RPMI8226 (cell line): Measurements from ENCODE around the gene DNAH1.
A peak's percentile ranks its signal among the peaks of the same experiment; 100 is the strongest.
"Not testable (repeated sequence)": the region's sequence is repeated elsewhere in the genome, so short reads cannot be mapped to it uniquely, and the experiment has no call there.

Source experiments
- DNase-seq: peaks from one replicate; pipeline ENCODE4 v3.0.0-alpha.2; 2015

The DNAH1 gene

DNA sequence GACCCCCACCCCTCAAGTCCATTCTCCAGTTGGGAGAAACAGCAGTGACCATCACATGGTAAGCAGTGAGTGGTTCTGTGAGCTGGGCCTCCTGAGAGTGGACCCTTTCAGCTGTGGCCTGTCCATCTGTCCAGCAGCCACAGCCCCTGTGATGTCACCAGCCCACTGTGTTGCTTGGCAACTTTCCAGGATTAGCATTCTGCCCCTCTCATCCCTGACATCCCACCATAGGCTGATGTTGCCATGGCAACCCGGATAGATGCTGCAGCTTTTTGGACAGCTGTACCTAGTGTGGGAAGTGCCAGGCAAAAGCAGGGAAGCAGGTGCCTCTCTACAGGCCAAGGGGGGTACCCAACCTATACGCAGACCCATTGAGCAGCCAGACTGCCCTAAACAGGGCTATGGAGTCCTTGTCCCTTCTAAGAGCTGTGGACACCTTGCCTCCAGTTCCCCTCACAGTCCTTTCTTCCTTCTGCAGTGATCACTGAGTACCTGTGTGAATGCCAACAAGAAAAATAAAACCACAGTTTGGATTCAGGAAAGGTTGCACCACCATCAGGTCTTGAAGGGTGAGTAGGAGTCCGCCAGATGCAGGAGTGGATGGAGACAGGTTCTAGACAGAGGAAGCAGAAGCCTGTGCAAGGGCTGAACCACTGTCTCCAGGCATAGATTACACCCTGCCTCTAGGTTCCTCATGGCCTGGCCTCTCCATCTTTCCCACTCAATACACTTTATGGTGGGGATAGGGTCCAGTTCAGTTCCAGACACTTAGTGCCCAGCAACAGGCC is at the start of gene DNAH1:
Gene DNAH1, plus strand, starts transcription at position 343 of the 788 bp plus-strand sequence. CDS start 6,124 bp downstream, outside the sequence.
- DNase-seq, result no peak

DNA sequence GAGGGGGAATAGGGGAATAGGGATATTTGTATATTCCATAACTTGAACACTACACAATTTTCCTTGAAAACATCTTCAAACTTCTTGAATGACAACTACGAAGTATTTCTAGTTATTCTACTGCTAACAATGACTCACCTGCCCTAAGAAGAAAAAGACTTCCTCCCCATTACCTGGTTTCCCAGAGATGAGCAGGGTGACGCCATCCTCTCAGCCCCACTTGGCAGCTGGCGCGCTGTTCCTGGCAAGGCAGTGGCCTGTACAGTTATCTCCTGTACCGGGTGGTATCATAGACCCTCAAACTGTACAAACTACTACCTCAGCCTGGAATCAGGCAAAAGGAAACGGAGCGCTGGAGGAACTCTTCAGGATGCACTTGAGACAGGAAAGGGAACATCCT is 48.1 kb upstream of the DNAH1 start:
- DNase-seq, result no peak

DNA sequence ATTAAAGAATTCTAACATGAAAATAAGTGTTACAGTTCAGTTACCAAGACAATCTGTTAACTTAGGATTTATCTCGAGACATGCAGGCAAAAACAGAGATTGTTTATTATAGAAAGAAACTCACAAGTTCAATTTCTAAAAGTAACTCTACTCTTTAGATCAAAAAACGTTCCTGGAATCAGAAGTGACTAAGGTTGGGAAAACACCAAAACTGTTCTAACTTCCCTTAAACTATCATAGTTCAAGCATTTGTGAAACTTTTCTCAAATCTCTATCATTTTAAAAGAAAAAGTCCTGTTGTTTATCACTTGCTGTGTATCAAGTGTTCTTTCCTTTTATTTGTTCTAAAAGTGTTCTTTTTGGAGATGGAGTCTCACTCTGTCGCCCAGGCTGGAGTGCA is 46.3 kb upstream of the DNAH1 start:
- DNase-seq, result no peak

DNA sequence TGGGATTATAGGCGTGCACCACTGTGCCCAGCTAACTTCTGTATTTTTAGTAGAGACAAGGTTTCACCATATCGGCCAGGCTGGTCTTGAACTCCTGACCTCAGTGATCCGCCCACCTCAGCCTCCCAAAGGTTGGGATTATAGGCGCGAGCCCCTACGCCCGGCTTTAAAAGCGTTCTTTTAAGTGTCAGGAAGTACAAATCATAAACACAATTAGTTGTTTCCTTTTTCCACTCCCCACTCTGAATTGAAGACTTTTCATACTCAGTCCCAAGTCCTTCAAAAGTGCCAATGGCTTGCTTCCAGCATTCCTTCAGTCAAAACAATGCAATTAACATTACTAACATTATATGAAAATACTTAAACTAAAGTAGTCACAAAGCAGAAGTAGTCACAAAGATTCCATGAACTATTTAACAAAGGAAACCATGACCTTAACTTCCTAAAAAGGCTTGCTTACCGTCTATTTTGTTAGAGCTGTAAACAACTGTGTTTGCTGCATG is 45.8 kb upstream of the DNAH1 start:
- DNase-seq, result no peak

DNA sequence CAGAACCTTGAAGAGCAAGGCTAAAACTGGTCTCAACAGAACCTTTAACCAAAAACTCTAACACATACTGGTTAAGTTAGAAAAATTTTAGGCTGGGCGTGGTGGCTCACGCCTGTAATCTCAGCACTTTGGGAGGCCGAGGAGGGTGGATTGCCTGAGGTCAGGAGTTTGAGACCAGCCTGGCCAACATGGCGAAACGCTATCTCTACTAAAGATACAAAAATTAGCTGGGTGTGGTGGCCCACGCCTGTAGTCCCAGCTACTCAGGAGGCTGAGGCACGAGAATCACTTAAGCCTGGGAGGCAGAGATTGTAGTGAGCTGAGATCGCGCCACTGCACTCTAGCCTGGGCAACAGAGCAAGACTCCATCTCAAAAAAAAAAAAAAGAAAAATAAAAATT is 43.9 kb upstream of the DNAH1 start:
- not testable (repeated sequence) for DNase-seq

DNA sequence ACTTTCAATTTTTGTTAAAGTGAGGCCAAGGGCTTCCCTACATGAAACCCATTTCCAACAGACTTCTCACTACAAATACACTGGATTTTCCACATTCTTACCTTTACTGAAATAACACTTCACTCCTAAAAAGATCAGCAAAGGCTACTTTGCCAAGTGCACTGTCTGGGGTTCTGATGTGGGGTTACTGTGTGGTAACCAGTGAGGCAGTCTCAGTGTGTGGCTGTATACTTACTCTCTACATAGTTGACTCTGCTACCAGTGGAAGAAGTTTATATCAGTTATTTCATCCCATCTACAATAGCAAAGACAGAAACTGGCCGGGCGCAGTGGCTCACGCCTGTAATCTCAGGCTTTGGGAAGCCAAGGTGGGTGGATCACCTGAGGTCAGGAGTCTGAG is 43.3 kb upstream of the DNAH1 start:
- no peak for DNase-seq

DNA sequence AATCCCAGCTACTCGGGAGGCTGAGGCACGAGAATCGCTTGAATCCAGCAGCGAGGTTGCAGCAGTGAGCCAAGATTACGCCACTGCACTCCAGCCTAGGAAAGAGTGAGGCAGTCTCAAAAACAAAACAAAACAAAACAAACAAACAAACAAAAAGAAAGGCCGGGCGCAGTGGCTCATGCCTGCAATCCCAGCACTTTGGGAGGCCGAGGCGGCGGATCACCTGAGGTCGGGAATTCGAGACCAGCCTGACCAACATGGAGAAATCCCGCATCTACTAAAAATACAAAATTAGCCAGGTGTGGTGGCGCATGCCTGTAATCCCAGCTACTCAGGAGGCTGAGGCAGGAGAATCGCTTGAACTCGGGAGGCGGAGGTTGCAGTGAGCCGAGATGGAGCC is 41.3 kb upstream of the DNAH1 start:
- DNase-seq, result not testable (repeated sequence)

DNA sequence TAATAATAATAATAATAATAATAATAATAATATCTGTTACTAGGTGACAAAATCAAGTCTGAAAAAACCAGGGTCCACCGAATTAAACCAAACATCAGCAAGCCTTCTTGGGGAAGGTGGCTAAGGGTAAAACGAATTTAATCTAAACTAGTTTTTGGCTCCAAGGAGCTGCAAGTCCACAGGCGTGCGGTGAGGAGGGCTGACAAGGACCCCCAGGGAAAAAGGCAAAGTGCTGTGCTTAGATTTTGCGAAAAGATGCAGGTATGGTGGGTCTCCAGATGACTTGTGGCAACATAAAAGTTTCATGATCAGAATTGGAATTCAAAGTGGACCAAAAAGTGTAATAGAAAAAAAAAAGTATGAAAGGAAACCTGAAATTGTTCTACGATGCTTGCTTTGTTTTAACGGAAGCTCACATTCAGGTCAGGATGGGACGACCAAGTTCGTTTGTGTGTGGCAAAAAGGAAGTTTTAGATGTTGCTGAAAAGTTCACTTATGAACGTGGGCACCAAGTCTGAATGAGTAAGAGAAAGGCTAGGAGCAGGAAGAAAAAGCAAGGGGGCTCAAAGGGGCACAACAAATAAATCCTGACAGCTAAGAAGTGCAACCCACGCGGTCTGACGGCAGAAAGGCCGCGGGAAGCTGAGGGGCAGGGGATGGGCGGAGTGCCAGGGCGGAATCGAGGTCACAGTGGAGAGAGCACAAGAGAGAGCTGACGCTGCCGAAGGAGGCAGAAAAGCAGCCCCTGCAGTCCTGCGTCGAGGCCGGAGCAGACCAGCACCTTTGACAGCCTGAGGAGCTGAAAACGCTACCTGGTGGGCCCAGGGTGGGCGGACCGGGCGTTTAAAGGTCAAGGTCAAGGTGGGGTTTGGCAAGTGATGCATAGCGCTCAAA is 38.8 kb upstream of the DNAH1 start:
- DNase-seq, result peak; percentile 94

DNA sequence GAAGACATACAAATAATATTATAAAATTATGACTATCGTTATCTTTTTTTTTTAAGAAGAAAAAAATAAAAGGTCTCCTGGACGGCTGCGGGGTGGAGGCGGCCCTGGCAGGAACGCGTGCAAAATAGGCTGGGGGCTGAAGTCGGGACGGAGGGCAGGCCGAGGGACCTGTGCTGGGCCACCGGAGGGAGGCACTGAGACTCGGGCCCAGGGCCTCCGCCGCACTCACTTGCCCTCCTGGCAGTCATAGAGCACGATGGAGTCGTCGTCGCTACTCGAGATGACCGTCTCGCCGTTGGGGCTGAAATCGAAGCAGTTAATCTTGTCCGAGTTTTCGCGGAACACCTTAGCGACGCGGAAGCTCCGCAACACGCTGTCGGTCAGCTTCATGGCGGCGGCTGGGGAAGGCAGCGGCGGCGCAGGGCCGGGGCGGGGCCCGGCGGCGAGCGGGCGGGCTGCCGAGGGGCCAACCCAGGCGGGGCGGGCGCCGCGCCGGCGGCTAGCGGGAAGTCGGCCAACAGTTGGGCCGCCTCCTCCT is 38.1 kb upstream of the DNAH1 start:
- DNase-seq, result peak; percentile 69

DNA sequence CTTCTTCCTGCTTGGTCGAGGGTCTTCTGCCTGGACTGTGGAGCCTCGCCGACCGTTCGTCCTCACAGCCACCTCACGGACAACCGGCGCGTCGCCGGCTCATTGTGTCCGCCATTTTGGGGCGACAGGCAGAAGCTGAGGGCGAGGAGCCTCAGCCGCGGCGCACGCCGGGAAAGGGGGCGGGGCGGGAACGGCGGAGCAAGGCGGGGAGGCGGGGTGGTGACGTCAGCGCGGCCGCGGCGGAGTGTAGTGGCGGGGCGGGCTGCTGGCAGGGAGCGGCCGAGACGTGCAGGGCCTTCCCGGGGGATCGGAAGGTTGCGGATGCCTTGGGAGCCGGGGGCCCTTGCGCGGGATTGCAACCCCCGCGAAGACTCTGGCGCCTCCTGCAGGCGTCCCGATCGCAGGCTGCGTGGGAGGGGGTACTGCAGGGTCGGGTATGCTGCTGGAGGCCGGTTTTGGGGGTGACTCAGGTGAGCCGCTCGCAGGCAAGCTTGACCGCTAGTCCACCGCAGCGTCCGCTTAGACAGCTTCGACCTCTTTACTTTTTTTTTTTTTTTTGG is 37.5 kb upstream of the DNAH1 start, which contains the start of gene WDR82:
Gene WDR82, minus strand, starts transcription at position 140 of the 560 bp plus-strand sequence. CDS start 288 bp downstream, outside the sequence.
- DNase-seq, result peak; percentile 96

DNA sequence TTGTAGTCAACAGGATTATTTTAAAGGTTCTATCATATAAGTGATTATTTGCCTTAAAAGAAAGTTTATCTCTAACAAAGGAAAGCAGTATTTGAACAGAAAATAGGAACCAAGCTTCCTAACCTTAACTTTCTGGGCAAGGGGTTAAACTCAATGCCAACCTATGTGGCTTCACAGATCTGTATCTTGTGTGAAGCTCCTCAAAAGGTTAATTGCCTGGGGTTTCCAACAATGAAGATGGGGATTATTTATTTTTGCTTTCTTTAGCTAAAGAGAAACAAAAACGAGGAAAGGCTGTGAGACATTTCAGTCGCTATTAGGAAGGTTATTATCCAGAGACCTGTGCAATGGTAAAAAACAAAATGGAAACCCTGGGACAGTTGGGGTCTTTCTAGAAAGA is 36.5 kb upstream of the DNAH1 start:
- no peak for DNase-seq

DNA sequence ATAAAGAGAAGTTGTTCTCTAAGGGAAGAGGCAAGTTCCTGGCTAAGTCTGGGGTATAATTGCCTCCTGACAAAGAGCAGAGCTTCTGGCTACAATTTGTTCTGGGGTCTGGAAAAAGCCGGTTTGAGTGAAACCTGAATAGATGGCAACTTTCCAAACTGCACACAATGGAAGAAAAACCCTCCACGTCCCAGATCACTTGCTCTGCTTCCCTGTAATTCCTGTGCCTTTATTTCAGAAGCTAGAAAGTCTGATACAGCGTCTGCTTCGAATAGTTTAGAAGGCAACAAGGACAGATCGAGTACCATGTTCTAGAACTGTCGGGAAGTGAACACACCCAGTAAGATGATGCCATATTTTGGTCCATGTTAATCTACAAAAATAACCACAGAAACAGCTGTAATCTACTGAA is 36.1 kb upstream of the DNAH1 start:
- no peak for DNase-seq

DNA sequence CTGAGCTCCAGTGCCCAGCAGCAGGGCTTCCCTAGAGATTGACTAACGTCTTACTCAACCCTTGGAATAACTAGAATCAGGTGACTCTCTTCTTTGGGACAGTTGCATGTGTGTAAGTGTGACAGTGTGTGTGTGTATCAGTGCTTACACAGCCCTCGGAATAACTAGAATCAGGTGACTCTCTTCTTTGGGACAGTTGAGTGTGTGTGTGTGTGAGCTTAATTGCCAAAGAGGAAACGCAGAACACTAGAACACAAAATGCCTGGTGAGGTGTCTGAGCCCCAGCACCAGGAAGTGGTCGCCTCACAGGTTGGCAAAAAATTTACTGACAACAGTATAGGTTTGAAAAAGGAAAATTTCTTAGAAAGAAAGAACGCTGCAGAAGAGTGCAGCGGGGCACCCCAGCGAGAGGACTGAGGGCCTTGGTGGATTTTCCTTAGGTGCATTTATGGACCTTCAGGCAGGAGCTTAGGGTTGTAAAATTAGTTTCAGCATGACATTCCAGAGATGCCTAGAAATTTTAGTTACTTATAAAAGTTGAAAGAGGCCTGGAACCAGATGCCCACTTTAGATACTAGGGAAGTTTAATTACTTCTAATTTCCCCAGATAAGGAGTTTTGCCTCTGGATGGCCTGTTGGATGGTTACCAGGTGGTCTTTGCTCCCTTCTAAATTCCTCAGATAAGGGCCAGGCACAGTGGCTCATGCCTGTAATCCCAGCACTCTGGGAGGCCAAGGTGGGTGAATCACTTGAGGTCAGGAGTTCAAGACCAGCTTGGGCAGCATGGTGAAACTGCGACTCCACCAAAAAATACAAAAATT is 33.9 kb upstream of the DNAH1 start:
- DNase-seq, result no peak

DNA sequence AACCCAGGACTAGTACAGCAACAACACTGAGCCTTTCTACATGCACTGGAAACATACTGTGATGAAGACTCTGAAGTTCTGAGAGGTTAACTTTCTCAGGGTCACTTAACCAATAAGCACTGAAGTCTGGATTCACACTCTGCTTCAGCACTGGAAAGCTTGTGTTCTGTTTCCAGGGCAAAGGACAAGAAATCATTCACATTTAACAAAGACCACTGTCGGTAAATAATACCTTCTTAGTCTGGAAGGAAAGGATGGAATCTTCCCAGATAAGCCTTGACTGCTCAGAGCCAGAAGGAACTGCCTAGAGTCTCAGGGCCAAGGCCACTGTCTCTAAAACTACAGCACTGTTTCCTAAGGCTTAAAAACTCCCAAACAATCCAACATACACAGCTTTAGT is 32.8 kb upstream of the DNAH1 start:
- DNase-seq, result no peak

DNA sequence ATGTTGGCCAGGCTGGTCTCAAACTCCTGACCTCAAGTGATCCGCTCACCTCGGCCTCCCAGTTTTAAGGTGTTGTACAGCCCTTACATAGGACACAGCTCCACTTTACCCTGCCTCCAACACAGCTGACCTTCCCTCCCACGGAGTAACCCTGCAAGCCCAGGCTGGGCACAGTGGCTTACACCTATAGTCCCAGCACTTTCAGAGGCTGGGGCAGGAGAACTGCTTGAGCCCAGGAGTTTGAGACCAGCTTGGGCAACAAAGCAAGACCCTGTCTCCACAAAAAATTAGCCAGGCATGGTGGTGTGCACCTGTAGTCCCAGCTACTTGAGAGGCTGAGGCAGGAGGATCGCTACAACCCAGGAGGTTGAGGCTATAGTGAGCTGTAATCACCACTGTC is 32.1 kb upstream of the DNAH1 start:
- DNase-seq, result not testable (repeated sequence)

DNA sequence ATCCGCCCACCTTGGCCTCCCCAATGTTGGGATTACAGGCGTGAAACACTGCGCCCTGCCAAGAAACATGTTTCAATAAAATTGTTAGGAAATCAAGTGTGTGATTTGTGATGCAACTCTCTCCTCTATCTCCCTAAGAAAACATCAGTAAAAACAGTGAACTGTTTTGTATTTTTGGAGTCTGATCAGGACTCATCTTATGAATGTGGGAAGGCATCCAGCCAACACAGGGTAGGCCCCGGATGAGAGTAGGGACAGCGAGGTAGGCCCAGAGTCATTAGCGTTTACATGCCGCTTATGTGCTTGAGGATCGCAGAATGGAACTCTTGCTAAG is 29.4 kb upstream of the DNAH1 start:
- no peak for DNase-seq

DNA sequence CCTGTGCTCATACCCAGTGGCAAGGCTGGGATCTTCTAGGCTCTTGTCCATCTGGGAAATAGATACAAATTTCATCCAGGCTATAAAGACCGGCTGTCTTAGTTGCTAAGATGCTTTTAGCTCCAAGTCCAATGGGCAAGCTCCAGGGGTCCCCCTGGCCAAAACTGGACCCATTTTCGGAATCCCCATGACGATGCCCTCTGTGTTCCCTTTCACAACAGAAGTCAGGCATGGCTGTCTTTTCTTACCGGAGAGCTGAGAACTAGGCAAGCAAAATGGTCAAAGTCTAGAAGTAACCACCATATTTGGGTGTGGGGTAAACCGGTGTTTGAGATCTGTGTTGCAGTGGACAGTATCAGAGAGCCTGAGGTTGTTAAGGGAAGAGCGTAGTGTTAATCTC is 27.4 kb upstream of the DNAH1 start:
- DNase-seq, result no peak

DNA sequence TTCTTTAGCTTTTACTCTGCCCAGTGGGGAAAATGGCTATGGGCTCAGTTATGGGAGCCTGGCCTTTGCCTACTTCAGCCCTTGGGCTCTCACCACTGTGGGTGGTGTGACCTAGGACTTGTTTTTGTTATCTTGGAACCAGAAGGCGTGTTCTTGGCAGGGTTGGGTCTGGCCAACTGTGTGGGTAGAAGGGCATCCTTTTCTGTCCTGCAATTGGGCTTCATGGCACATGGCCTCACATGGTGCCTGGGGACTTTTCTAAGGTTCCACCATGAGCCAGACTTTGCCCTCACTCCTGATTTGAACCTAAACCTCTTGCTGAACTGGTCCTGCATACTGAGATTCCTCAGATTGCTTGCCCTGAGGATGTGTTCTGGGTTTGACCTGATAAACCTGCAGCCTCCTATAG is 26.8 kb upstream of the DNAH1 start:
- DNase-seq, result no peak

DNA sequence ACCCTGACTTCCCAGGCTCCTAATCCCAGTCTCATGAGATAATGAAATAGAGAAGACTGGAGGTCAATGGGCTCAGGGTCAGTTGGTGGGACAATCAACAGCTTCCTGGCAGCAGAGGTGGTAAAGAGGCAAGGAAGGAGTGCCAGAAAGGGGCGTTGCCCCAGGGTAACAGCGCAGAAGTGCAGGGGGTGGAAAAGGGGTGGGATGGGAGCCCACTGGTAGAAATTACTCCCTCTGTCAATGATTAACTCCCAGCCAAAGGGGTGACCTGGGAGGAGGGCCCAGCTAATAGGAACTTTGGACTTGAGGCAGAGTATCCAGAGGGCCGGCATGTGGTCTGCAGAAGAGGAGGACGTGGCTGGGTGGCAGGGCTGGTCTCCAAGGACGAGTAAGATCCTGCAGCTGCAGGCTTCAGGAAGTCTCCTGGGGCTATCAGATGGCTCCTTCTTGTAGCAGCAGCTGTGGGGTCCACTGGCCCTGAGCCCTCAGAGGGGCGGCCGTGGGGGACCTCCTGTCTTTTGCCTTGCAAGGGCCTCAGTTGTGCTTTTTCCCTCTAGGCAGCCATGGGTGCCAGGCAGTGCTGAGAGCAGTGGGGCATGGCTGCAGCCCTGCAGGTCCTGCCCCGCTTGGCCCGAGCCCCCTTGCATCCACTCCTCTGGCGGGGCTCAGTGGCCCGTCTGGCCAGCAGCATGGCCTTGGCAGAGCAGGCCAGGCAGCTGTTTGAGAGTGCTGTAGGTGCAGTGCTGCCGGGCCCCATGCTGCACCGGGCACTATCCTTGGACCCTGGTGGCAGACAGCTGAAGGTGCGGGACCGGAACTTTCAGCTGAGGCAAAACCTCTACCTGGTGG is 26.1 kb upstream of the DNAH1 start:
- DNase-seq, result no peak

DNA sequence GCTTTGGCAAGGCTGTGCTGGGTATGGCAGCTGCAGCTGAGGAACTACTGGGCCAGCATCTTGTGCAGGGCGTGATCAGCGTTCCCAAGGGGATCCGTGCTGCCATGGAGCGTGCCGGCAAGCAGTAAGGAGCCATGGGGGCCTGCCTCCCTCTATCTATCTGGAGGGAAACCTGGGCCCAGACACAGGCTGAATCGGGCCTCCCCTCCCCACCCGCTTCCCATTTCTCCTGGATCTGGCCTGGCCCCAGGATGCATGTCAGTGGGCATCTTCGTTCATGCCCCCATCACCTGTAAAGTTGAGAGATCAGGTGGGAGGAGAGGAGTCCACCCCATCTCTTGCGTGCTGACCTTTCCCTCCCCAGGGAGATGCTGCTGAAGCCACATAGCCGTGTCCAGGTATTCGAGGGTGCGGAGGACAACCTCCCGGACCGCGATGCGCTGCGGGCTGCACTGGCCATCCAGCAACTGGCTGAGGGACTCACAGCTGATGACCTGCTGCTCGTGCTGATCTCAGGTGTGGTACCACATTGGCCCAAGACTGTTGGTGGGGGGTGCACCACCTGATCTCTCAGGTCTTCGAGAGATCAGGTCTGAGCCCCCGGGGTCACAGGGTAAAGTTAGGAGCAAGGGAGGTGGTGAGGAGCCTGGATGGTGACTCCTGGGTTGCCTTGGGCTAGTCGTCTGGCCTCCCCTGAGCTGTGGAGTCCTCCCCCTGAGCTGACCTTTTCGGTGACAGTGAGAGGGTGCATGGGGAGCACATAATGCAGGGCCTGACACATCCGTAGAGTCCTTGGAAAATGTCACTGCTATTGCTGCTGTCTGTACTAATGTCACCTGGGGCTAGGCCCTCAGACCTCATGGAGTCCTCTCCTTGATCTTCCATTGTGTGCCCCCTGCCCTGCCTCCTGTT is 25.3 kb upstream of the DNAH1 start:
- no peak for DNase-seq
